ENCODE results near the gene KAT14. TPM values are rescaled to one million over a fixed set of nuclear protein-coding genes. Genes with fewer than 3 reads are reported as not detected.
"Not testable (repeated sequence)": the region's sequence is repeated elsewhere in the genome, so short reads cannot be mapped to it uniquely, and the experiment has no call there.

KAT14 gene, protein sequence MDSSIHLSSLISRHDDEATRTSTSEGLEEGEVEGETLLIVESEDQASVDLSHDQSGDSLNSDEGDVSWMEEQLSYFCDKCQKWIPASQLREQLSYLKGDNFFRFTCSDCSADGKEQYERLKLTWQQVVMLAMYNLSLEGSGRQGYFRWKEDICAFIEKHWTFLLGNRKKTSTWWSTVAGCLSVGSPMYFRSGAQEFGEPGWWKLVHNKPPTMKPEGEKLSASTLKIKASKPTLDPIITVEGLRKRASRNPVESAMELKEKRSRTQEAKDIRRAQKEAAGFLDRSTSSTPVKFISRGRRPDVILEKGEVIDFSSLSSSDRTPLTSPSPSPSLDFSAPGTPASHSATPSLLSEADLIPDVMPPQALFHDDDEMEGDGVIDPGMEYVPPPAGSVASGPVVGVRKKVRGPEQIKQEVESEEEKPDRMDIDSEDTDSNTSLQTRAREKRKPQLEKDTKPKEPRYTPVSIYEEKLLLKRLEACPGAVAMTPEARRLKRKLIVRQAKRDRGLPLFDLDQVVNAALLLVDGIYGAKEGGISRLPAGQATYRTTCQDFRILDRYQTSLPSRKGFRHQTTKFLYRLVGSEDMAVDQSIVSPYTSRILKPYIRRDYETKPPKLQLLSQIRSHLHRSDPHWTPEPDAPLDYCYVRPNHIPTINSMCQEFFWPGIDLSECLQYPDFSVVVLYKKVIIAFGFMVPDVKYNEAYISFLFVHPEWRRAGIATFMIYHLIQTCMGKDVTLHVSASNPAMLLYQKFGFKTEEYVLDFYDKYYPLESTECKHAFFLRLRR
- total RNA-seq = 10 to 100 TPM; 13.1 to 13.4 TPM

DNA sequence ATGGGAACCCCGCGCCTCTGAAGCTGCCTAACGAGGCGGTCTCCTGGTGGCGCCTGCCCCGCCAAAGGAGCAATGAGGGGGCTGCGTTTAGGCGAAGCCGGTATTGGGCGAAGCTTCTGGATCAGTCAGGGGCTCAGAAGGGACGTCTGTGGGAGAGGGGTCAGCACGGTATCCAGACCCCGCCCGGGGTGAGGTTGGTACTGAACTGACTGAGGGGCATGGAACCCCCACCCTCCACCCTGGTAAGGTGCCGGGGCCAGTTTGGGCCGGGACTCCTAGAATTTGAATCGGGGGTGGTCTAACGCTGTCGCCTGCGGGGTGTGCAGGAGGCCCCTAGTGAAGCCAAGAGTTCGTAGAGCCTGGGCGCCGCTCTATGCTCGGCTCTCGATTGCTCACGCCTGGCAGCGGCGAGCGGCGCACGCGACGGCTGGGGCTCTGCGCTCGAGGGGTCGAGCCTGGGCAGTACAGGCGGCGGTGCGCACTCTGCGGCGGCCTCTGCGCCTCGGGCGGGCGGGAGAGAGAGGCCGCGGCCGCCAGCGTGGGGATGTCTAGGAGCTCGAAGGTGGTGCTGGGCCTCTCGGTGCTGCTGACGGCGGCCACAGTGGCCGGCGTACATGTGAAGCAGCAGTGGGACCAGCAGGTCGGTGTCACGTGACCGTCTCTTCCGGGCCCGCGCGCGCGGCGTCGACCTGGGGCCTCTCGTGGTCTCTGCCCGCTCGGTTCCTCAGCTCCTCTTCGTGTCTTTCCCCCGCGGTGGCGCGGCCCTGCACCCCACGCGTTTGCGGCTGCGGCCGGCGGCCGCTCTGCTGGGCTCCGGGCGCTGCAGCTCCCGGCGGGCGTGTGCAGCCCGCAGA, at the start of gene KAT14, which contains the start of gene PET117:
Gene KAT14, plus strand, starts transcription at position 452 of the 854 bp plus-strand sequence. CDS start 4,798 bp downstream, outside the sequence.
Gene PET117, plus strand, starts transcription at position 452 of the 854 bp plus-strand sequence. Its CDS starts 93 bp downstream, at position 545.
- peak within 1 kb of the TSS; percentile 91 to 97 for H3K9ac ChIP-seq (ENCODE audit: low read depth in 2 of 2, low read length in 2 of 2)

DNA sequence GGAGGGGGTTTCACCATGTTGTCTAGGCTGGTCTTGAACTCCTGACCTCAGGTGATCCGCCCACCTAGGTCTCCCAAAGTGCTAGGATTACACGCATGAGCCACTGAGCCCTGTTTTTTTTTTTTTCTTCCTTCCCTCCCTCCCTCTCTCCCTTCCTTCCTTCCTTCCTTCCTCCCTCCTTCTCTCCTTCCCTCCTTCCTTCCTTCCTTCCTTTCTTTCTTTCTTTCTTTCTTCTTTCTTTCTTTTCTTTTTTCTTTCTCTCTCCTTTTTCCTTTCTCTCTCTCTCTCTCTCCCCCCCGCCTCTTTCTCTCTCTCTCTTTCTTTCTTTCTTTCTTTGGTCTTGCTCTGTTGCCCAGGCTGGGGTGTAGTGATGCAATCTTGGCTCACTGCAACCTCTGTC, 49.4 kb upstream of the KAT14 start:
- H3K9ac ChIP-seq (ENCODE audit: low read depth in 2 of 2, low read length in 2 of 2); H3K9me3 ChIP-seq; intact Hi-C loops (cut with DNase I); H3K4me3 ChIP-seq; H3K36me3 ChIP-seq; H3K27me3 ChIP-seq; DNase-seq; H3K27ac ChIP-seq; H3K4me1 ChIP-seq: not testable (repeated sequence)

More for the DNA sequence above, at the start of gene KAT14, which contains the start of gene PET117:
- no peaks in the 10 kb centered on the region for H3K27me3 ChIP-seq
- peak within 1 kb of the TSS; percentile 94 for H3K27ac ChIP-seq
- H3K9me3 ChIP-seq = no peaks in the 10 kb centered on the region
- no peaks in the 10 kb centered on the region for H3K36me3 ChIP-seq
- H3K4me1 ChIP-seq = no peaks in the 10 kb centered on the region
- TF ChIP-seq, protein P1, sequence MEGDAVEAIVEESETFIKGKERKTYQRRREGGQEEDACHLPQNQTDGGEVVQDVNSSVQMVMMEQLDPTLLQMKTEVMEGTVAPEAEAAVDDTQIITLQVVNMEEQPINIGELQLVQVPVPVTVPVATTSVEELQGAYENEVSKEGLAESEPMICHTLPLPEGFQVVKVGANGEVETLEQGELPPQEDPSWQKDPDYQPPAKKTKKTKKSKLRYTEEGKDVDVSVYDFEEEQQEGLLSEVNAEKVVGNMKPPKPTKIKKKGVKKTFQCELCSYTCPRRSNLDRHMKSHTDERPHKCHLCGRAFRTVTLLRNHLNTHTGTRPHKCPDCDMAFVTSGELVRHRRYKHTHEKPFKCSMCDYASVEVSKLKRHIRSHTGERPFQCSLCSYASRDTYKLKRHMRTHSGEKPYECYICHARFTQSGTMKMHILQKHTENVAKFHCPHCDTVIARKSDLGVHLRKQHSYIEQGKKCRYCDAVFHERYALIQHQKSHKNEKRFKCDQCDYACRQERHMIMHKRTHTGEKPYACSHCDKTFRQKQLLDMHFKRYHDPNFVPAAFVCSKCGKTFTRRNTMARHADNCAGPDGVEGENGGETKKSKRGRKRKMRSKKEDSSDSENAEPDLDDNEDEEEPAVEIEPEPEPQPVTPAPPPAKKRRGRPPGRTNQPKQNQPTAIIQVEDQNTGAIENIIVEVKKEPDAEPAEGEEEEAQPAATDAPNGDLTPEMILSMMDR (IDR thresholded peaks at IDR 0.05) = no peak
- intact Hi-C loops (cut with DNase I) = no loop called here
- peak within 1 kb of the TSS; percentile 94 for H3K4me3 ChIP-seq
- peak; percentile 93 for DNase-seq

DNA sequence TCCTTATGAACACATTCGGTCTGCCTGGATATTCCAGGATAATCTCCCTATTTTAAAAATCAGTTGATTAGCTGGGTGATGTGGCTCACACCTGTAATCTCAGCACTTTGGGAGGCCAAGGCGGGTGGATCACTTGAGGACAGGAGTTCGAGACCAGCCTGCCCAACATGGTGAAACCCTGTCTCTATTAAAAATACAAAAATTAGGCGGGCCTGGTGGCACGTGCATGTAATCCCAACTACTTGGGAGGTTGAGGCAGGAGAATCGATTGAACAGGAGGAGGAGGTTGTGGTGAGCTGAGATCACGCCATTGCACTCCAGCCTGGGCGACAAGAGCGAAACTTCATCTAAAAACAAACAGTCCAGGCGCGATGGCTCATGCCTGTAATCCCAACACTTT, 48.8 kb upstream of the KAT14 start:
- intact Hi-C loops (cut with DNase I); H3K36me3 ChIP-seq; H3K27ac ChIP-seq; H3K9ac ChIP-seq (ENCODE audit: low read depth in 2 of 2, low read length in 2 of 2); H3K27me3 ChIP-seq; H3K4me3 ChIP-seq; H3K9me3 ChIP-seq; H3K4me1 ChIP-seq; DNase-seq: not testable (repeated sequence)

DNA sequence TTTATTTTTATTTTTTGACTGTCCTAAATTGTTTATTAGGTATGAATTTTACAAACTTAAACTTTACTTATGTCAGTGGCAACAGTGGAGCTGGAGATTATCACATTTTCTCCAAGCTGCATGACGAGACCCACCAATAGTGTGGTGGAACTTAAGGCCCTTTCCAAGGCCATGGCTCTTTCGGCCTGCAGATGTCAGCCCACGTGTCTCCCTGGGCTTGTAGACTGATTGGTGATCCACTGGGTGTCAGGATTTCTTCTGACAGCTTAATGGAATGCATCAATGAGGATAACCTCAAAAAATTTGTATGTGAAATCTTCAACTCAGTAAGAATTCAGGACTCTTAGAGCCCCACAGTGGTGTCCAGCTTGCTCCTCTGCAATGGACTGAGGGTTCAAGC, 47.6 kb upstream of the KAT14 start:
- no peak overlapping the region for H3K9ac ChIP-seq (ENCODE audit: low read depth in 2 of 2, low read length in 2 of 2)
- no peaks in the 10 kb centered on the region for H3K9me3 ChIP-seq
- DNase-seq = no peak
- no peak overlapping the region for H3K4me3 ChIP-seq
- TF ChIP-seq, protein P1 (IDR thresholded peaks at IDR 0.05) = no peak
- H3K27ac ChIP-seq = no peak overlapping the region
- no peaks in the 10 kb centered on the region for H3K27me3 ChIP-seq
- intact Hi-C loops (cut with DNase I) = no loop called here
- no peaks in the 10 kb centered on the region for H3K36me3 ChIP-seq
- H3K4me1 ChIP-seq = no peaks in the 10 kb centered on the region

DNA sequence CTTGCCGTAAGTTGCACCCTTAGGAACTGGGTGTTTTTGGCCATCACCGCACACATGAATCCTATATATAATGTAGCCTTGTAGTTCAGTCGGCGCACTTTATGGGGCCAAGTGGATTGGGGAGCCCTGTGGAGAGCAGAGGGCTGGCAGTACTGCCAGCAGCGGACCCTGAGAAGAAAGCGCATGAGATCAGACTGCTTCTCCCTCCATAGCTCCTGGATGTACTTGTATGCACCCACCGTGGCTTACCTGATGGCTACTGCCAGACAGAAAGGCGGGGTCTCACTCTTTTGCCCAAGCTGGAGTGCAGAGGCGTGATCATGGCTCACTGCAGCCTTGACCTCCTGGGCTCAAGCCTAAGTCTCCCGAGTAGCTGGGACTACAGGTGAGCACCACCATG, 47.2 kb upstream of the KAT14 start:
- Histone ChIP-seq H3K9ac (ENCODE audit: low read depth in 2 of 2, low read length in 2 of 2) (no peak overlapping the region), H3K27me3 (no peaks in the 10 kb centered on the region), H3K4me1 (no peaks in the 10 kb centered on the region), H3K27ac (no peak overlapping the region), H3K36me3 (no peaks in the 10 kb centered on the region), H3K4me3 (no peak overlapping the region), H3K9me3 (no peaks in the 10 kb centered on the region)
- intact Hi-C loops (cut with DNase I) = no loop called here
- TF ChIP-seq, protein P1 (IDR thresholded peaks at IDR 0.05) = no peak
- DNase-seq = no peak

DNA sequence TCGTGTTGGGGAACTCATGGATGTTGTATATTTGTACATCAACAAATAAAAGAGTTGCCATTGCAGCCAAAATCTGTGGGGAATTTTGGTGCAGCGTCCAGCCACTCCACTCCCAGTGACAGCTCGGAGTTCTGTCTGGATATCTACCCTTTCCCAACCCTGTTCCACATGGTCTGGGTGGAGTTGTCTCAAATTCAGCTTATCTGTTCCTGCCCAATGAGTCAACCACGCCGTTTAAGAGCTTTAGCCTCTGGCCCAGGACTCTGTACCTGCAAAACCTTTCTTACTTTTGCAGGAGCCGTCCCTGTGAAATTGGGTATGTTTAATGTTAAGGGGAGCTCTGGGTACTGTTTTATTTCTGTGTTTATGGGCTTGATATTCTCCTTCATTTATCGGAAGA, 46.0 kb upstream of the KAT14 start:
- intact Hi-C loops (cut with DNase I) = no loop called here
- Histone ChIP-seq H3K27ac (no peak overlapping the region), H3K36me3 (no peaks in the 10 kb centered on the region), H3K9ac (ENCODE audit: low read depth in 2 of 2, low read length in 2 of 2) (no peak overlapping the region), H3K4me3 (no peak overlapping the region), H3K9me3 (no peaks in the 10 kb centered on the region), H3K27me3 (no peaks in the 10 kb centered on the region), H3K4me1 (no peaks in the 10 kb centered on the region)
- TF ChIP-seq, protein P1 (IDR thresholded peaks at IDR 0.05) = no peak
- peak; percentile 53 for DNase-seq

Measured in colonic mucosa (tissue), 4 donors.